ENCODE measurements around the gene TRIM33. TPM values are rescaled to one million over a fixed set of nuclear protein-coding genes. Genes with fewer than 3 reads are reported as not detected.

Gene TRIM33
- total RNA-seq, 3 donors from 2014 or later: 28.6 to 38.1 (median 35.5) TPM

- intact Hi-C loops (cut with DNase I, micrococcal nuclease): no loop called here
- DNase-seq (no peak), ATAC-seq (no peak)
- Histone ChIP-seq H3K4me1 (ENCODE audit: low read depth) (no peaks in the 10 kb centered on the region), H3K4me3 (no peak overlapping the region), H3K9me3 (no peaks in the 10 kb centered on the region), H3K36me3 (ENCODE audit: low read depth) (no peaks in the 10 kb centered on the region)
- no peak for TF ChIP-seq CTCF (IDR thresholded peaks at IDR 0.05)
Observed at GRCh38 chr1:114457675-114458236, 53.2 kb downstream of the TRIM33 start.

- ATAC-seq (no peak), DNase-seq (no peak)
- Histone ChIP-seq H3K36me3 (ENCODE audit: low read depth) (no peaks in the 10 kb centered on the region), H3K4me1 (ENCODE audit: low read depth) (no peaks in the 10 kb centered on the region), H3K4me3 (no peak overlapping the region), H3K9me3 (no peaks in the 10 kb centered on the region)
- intact Hi-C loops (cut with DNase I, micrococcal nuclease): no loop called here
- no peak for TF ChIP-seq CTCF (IDR thresholded peaks at IDR 0.05)
Observed at GRCh38 chr1:114456586-114456985, 54.4 kb downstream of the TRIM33 start.

- no peaks in the 10 kb centered on the region for H3K9me3 ChIP-seq
- ATAC-seq: no peak
- intact Hi-C loops (cut with DNase I, micrococcal nuclease): no loop called here
- H3K36me3 ChIP-seq (ENCODE audit: low read depth): no peaks in the 10 kb centered on the region
- H3K4me3 ChIP-seq: no peak overlapping the region
- TF ChIP-seq CTCF (IDR thresholded peaks at IDR 0.05): no peak
- DNase-seq: no peak
- no peaks in the 10 kb centered on the region for H3K4me1 ChIP-seq (ENCODE audit: low read depth)
Observed at GRCh38 chr1:114455102-114455785, 55.8 kb downstream of the TRIM33 start.

GRCh38 chr1:114454539-114454938 is 56.5 kb downstream of the TRIM33 start:
- Histone ChIP-seq H3K9me3 (no peaks in the 10 kb centered on the region), H3K4me1 (ENCODE audit: low read depth) (no peaks in the 10 kb centered on the region), H3K36me3 (ENCODE audit: low read depth) (no peaks in the 10 kb centered on the region), H3K4me3 (no peak overlapping the region)
- DNase-seq: no peak
- intact Hi-C loops (cut with DNase I, micrococcal nuclease): no loop called here
- ATAC-seq: no peak
- no peak for TF ChIP-seq CTCF (IDR thresholded peaks at IDR 0.05)

GRCh38 chr1:114453361-114453784 is 57.6 kb downstream of the TRIM33 start:
- no peaks in the 10 kb centered on the region for H3K36me3 ChIP-seq (ENCODE audit: low read depth)
- no peaks in the 10 kb centered on the region for H3K4me1 ChIP-seq (ENCODE audit: low read depth)
- intact Hi-C loops (cut with DNase I, micrococcal nuclease): no loop called here
- H3K4me3 ChIP-seq: no peak overlapping the region
- ATAC-seq (no peak), DNase-seq (no peak)
- TF ChIP-seq CTCF (IDR thresholded peaks at IDR 0.05): no peak
- no peaks in the 10 kb centered on the region for H3K9me3 ChIP-seq
